ENCODE data around the gene PTAFR. TPM values are rescaled to one million over a fixed set of nuclear protein-coding genes. Genes with fewer than 3 reads are reported as not detected.

Gene PTAFR
- total and polyA plus RNA-seq, 4 donors: 4.7 to 9.9 (median 7.4) TPM

- no peaks in the 10 kb centered on the region for H3K9me3 ChIP-seq (ENCODE audit: control insufficient read depth, insufficient read depth, low read length)
- WGBS (ENCODE audit: insufficient coverage): 100% methylated on average over 2 of the region's 5 CpGs
- DNase-seq (ENCODE audit: low read depth in 4 of 6, low spot score in 6 of 6): no peak
- H3K4me1 ChIP-seq (ENCODE audit: control insufficient read depth, insufficient read depth, low read length): no peaks in the 10 kb centered on the region
- H3K36me3 ChIP-seq (ENCODE audit: control insufficient read depth, insufficient read depth, low read length): no peaks in the 10 kb centered on the region
- H3K4me3 ChIP-seq (ENCODE audit: low read depth, low read length): no peak overlapping the region
- H3K27ac ChIP-seq (ENCODE audit: low read depth, low read length): no peak overlapping the region
- H3K27me3 ChIP-seq (ENCODE audit: control insufficient read depth, insufficient read depth, low read length): no peaks in the 10 kb centered on the region
These were observed 63.9 kb downstream of the PTAFR start for GRCh38 chr1:28112388-28113241.

- H3K4me3 ChIP-seq (ENCODE audit: low read depth, low read length): no peak overlapping the region
- no peaks in the 10 kb centered on the region for H3K9me3 ChIP-seq (ENCODE audit: control insufficient read depth, insufficient read depth, low read length)
- WGBS (ENCODE audit: insufficient coverage): no CpG with 5 or more reads among the region's 2 CpGs
- H3K27me3 ChIP-seq (ENCODE audit: control insufficient read depth, insufficient read depth, low read length): no peaks in the 10 kb centered on the region
- H3K4me1 ChIP-seq (ENCODE audit: control insufficient read depth, insufficient read depth, low read length): no peaks in the 10 kb centered on the region
- H3K36me3 ChIP-seq (ENCODE audit: control insufficient read depth, insufficient read depth, low read length): no peaks in the 10 kb centered on the region
- H3K27ac ChIP-seq (ENCODE audit: low read depth, low read length): no peak overlapping the region
- no peak for DNase-seq (ENCODE audit: low read depth in 4 of 6, low spot score in 6 of 6)
These were observed 65.3 kb downstream of the PTAFR start for GRCh38 chr1:28111157-28111556.

- WGBS (ENCODE audit: insufficient coverage): no CpG with 5 or more reads among the region's 1 CpG
- Histone ChIP-seq H3K9me3 (ENCODE audit: control insufficient read depth, insufficient read depth, low read length) (no peaks in the 10 kb centered on the region), H3K36me3 (ENCODE audit: control insufficient read depth, insufficient read depth, low read length) (no peaks in the 10 kb centered on the region), H3K27ac (ENCODE audit: low read depth, low read length) (no peak overlapping the region), H3K4me3 (ENCODE audit: low read depth, low read length) (no peak overlapping the region), H3K27me3 (ENCODE audit: control insufficient read depth, insufficient read depth, low read length) (no peaks in the 10 kb centered on the region), H3K4me1 (ENCODE audit: control insufficient read depth, insufficient read depth, low read length) (no peaks in the 10 kb centered on the region)
- DNase-seq (ENCODE audit: low read depth in 4 of 6, low spot score in 6 of 6): no peak
These were observed 65.9 kb downstream of the PTAFR start for GRCh38 chr1:28110555-28110954.

GRCh38 chr1:28109639-28110038 lies 66.9 kb downstream of the PTAFR start:
- no peak overlapping the region for H3K4me3 ChIP-seq (ENCODE audit: low read depth, low read length)
- WGBS (ENCODE audit: insufficient coverage): 72% methylated on average over 2 of the region's 3 CpGs
- peaks cover 5% of the 10 kb centered on the region for H3K4me1 ChIP-seq (ENCODE audit: control insufficient read depth, insufficient read depth, low read length)
- H3K27me3 ChIP-seq (ENCODE audit: control insufficient read depth, insufficient read depth, low read length): no peaks in the 10 kb centered on the region
- H3K9me3 ChIP-seq (ENCODE audit: control insufficient read depth, insufficient read depth, low read length): no peaks in the 10 kb centered on the region
- no peaks in the 10 kb centered on the region for H3K36me3 ChIP-seq (ENCODE audit: control insufficient read depth, insufficient read depth, low read length)
- no peak overlapping the region for H3K27ac ChIP-seq (ENCODE audit: low read depth, low read length)
- no peak for DNase-seq (ENCODE audit: low read depth in 4 of 6, low spot score in 6 of 6)

- WGBS (ENCODE audit: insufficient coverage): 100% methylated on average over 1 of the region's 2 CpGs
- Histone ChIP-seq H3K27ac (ENCODE audit: low read depth, low read length) (no peak overlapping the region), H3K9me3 (ENCODE audit: control insufficient read depth, insufficient read depth, low read length) (no peaks in the 10 kb centered on the region)
These were observed 68.5 kb downstream of the PTAFR start for GRCh38 chr1:28108001-28108400.

GRCh38 chr1:28104866-28105467 lies 71.5 kb downstream of the PTAFR start:
- Histone ChIP-seq H3K27ac (ENCODE audit: low read depth, low read length) (no peak overlapping the region), H3K36me3 (ENCODE audit: control insufficient read depth, insufficient read depth, low read length) (no peaks in the 10 kb centered on the region), H3K27me3 (ENCODE audit: control insufficient read depth, insufficient read depth, low read length) (no peaks in the 10 kb centered on the region), H3K4me1 (ENCODE audit: control insufficient read depth, insufficient read depth, low read length) (peaks cover 5% of the 10 kb centered on the region), H3K4me3 (ENCODE audit: low read depth, low read length) (peak overlapping the region; percentile 26), H3K9me3 (ENCODE audit: control insufficient read depth, insufficient read depth, low read length) (no peaks in the 10 kb centered on the region)
- DNase-seq (ENCODE audit: low read depth in 4 of 6, low spot score in 6 of 6): peak in 2 of 6 donors; percentile 74 to 95
- 13% methylated on average over 7 of the region's 11 CpGs for WGBS (ENCODE audit: insufficient coverage)

More at GRCh38 chr1:28108001-28108400, 68.5 kb downstream of the PTAFR start:
- no peak for DNase-seq (ENCODE audit: low read depth in 4 of 6, low spot score in 6 of 6)
- Histone ChIP-seq H3K4me1 (ENCODE audit: control insufficient read depth, insufficient read depth, low read length) (peaks cover 5% of the 10 kb centered on the region), H3K36me3 (ENCODE audit: control insufficient read depth, insufficient read depth, low read length) (no peaks in the 10 kb centered on the region), H3K27me3 (ENCODE audit: control insufficient read depth, insufficient read depth, low read length) (no peaks in the 10 kb centered on the region), H3K4me3 (ENCODE audit: low read depth, low read length) (no peak overlapping the region)

GRCh38 chr1:28102189-28102588 lies 74.3 kb downstream of the PTAFR start:
- no peak overlapping the region for H3K27ac ChIP-seq (ENCODE audit: low read depth, low read length)
- H3K27me3 ChIP-seq (ENCODE audit: control insufficient read depth, insufficient read depth, low read length): no peaks in the 10 kb centered on the region
- no peaks in the 10 kb centered on the region for H3K9me3 ChIP-seq (ENCODE audit: control insufficient read depth, insufficient read depth, low read length)
- no CpG with 5 or more reads among the region's 1 CpG for WGBS (ENCODE audit: insufficient coverage)
- no peak overlapping the region for H3K4me3 ChIP-seq (ENCODE audit: low read depth, low read length)
- no peak for DNase-seq (ENCODE audit: low read depth in 4 of 6, low spot score in 6 of 6)
- no peaks in the 10 kb centered on the region for H3K36me3 ChIP-seq (ENCODE audit: control insufficient read depth, insufficient read depth, low read length)
- H3K4me1 ChIP-seq (ENCODE audit: control insufficient read depth, insufficient read depth, low read length): peaks cover 5% of the 10 kb centered on the region

GRCh38 chr1:28099050-28099769 lies 77.3 kb downstream of the PTAFR start:
- no peak overlapping the region for H3K4me3 ChIP-seq (ENCODE audit: low read depth, low read length)
- H3K4me1 ChIP-seq (ENCODE audit: control insufficient read depth, insufficient read depth, low read length): no peaks in the 10 kb centered on the region
- H3K9me3 ChIP-seq (ENCODE audit: control insufficient read depth, insufficient read depth, low read length): no peaks in the 10 kb centered on the region
- 95% methylated on average over 5 of the region's 5 CpGs for WGBS (ENCODE audit: insufficient coverage)
- DNase-seq (ENCODE audit: low read depth in 4 of 6, low spot score in 6 of 6): no peak
- no peaks in the 10 kb centered on the region for H3K36me3 ChIP-seq (ENCODE audit: control insufficient read depth, insufficient read depth, low read length)
- no peak overlapping the region for H3K27ac ChIP-seq (ENCODE audit: low read depth, low read length)
- no peaks in the 10 kb centered on the region for H3K27me3 ChIP-seq (ENCODE audit: control insufficient read depth, insufficient read depth, low read length)

Data from spinal cord (tissue), 10 donors.